ES-I3 (cell line): ENCODE results near the gene SLC22A1.

Experiments
- H3K36me3 ChIP-seq: 2 replicates; pipeline ENCODE4 v1.6.1; 2013; ENCODE audit warnings: mild to moderate bottlenecking, low read length, control low read depth, moderate library complexity; ENCODE audit not compliant: insufficient read depth
- H3K4me1 ChIP-seq: 2 replicates; pipeline ENCODE4 v1.6.1; 2013; ENCODE audit warnings: mild to moderate bottlenecking, control low read depth, low read length; ENCODE audit not compliant: insufficient read depth
- H3K9ac ChIP-seq: 2 replicates; pipeline ENCODE4 v1.6.1; 2013; ENCODE audit warnings: low read depth, mild to moderate bottlenecking, low read length, moderate library complexity
- H3K9me3 ChIP-seq: 2 replicates; pipeline ENCODE4 v1.6.1; 2013; ENCODE audit warnings: mild to moderate bottlenecking, low read length, moderate library complexity; ENCODE audit not compliant: control insufficient read depth, insufficient read depth

SLC22A1 gene

DNA sequence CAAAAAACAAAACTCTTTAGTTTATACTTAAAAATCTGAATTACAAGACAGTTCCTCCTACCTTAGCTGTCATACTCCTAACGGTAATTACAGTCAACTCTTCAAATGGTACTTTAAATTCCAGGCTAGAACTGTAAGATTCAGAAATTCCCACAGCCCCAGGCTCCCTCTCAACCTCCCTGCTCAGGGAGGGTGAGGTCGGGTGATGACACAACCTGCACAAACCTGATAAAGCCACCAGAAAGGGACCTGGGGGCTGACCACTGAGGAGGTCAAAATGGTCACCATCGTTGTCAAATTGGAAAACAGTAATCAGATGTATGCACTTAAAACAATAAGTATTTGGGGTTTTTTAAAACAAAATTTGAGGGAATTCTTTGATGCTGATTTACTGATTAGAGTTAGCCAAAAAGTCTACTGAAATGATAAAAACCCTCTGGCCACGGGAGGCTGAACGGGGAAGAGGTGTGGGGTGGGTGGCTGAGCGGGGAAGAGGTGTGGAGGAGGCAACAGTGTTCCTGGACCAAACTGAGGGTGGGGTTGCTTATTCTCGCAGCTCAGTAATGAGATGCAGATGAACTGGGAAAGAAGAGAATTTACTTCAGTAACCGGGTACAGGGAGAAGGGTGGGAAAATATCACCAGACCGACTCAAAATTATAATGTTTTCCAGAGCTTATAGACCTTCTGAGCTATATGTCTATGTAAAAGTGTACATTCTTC is 52.4 kb downstream of the SLC22A1 start:
- Histone ChIP-seq H3K4me1 (peaks cover 6% of the 10 kb centered on the region), H3K36me3 (no peaks in the 10 kb centered on the region), H3K9me3 (no peaks in the 10 kb centered on the region; the same call in 1 of the 2 replicates), H3K9ac (no peak overlapping the region)

DNA sequence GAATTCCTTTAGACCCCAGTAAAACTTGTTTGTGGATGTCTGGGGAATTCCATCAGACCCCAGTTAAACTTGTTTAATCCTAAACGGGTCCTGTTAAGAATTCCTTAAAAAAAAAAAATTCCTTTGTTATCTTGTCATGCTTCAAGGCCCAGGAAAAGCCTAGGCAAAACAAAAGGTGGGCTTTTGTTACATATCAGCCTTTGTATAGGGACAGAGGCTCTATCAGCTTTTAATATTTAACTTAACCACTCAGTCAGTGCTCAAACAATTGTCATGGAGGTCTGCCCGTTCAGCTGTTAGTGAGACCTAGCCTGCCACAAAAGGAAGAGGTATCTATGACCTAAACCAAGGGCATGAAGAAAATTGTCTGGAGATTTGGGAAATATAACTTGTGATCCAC is 53.1 kb downstream of the SLC22A1 start:
- Histone ChIP-seq H3K4me1 (peaks cover 6% of the 10 kb centered on the region), H3K9me3 (no peaks in the 10 kb centered on the region; the same call in 1 of the 2 replicates), H3K9ac (no peak overlapping the region), H3K36me3 (no peaks in the 10 kb centered on the region)

DNA sequence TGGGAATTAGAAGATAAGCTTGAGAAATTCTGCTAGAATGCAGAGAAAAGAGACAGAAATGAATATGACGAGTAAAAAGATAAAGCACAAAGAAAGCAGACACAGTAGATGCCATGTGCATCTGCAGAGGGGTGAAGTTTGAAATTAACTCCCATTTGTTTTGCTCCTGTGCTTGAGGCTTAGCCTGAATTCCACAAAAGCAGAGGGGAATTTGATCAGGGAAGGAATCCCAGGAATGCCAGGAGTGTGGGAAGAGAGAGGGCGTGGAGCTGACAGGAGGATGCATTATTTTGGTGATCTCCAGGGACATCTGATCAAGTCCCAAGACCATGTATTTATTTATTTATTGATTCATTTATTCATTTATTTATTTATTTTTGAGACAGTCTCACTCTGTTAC is 55.6 kb downstream of the SLC22A1 start:
- no peak overlapping the region for H3K9ac ChIP-seq
- H3K9me3 ChIP-seq, result no peaks in the 10 kb centered on the region; the same call in 1 of the 2 replicates
- no peaks in the 10 kb centered on the region for H3K36me3 ChIP-seq
- H3K4me1 ChIP-seq, result peaks cover 6% of the 10 kb centered on the region

DNA sequence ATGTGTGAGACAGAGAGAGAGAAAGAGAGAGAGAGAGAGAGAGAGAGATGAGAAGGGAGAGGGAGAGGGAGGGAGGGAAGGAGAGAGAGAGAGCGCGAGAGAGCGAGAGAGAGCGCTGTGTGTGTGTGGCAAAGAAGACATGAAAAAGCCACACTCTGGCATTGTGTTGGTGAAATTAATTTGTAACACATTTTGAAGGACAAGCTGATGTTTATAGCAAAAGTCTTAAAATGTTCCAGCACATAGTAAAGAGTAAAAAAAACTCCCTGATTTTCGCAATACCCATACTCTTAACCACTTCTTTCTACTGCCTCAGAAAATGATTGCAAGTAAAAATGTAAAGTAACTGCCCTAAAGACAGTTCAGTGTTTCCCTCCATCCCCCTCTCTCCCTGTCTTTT is 56.7 kb downstream of the SLC22A1 start:
- no peaks in the 10 kb centered on the region for H3K36me3 ChIP-seq
- H3K4me1 ChIP-seq, result peaks cover 6% of the 10 kb centered on the region
- no peaks in the 10 kb centered on the region; the same call in 1 of the 2 replicates for H3K9me3 ChIP-seq
- H3K9ac ChIP-seq, result no peak overlapping the region

DNA sequence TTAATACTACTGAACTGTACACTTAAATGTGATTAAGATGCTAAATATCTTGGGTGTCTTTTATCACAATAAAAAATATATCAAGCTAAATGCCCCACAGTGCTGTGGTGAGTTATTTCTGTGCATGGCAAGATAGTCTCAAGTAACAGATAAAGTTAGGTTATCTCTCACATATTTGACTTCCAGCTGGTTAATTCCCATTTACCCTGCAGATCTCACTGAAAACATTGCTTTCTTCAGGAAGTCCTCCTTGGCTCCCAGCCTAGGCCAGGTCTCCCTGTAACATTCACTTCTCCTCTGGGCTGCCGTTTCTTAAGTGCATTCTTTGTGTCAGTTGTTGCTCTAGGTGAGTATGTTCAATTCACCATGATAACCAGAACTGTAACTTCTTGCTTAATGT is 59.1 kb downstream of the SLC22A1 start:
- H3K9me3 ChIP-seq, result no peaks in the 10 kb centered on the region
- H3K9ac ChIP-seq, result no peak overlapping the region
- H3K36me3 ChIP-seq, result no peaks in the 10 kb centered on the region
- no peaks in the 10 kb centered on the region for H3K4me1 ChIP-seq

DNA sequence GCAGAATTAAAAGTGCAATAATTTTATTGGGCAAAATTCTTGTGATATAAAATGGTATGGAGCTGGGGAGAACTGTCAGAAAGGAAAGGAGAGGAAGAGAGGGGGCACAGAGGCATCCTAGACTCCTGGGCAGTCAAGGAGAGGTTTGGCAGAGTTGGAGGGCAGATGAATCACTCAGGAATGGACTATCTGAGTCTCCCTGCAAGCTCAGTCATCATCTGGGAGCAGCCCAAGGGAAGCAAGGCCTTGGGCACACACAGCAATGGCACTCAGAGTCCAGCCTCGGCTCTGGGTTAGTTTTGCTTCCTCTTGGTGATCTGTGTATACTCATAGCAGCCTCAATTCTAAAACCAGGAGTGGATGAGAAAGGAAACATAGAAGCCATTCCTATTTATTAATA is 67.2 kb downstream of the SLC22A1 start:
- Histone ChIP-seq H3K36me3 (no peaks in the 10 kb centered on the region), H3K4me1 (no peaks in the 10 kb centered on the region), H3K9me3 (no peaks in the 10 kb centered on the region), H3K9ac (no peak overlapping the region)

DNA sequence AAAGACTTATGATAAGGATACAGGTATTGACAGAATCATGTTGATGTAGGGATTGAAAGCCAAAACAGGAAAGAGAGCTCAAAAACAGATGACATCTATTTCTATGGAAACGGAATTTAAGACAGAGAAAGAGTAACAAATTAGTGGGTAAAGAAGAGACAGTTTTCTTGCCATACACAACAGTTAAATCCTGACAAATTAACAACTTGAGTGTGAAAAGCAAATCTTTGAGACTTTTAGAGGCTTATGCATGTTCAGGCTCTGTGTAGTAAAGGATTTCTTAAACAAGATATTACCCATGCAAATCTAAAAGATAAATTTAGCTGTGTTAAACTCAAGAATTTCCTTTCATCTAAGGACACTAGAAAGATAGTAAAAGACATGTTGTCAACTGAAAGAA is 68.5 kb downstream of the SLC22A1 start:
- H3K4me1 ChIP-seq, result no peaks in the 10 kb centered on the region

DNA sequence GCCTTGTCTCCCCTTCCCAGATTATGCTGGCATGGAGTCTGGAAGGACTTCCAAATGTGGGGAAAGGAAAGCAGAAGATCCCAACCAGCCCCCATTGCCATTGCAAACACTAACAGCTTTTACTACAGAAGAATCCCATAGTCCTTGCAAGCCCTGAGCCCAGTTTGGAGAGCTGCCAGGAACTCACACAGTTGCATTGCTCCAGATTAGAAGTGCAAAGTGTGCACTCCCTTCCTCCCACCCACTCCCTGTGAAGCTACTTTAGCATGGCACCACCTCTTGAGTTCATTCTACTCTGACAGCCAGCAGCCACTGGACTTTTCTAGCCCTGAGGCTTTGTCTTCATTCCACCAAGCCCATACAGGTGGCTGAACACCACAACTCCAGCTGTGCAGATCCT is 69.4 kb downstream of the SLC22A1 start:
- Histone ChIP-seq H3K9ac (no peak overlapping the region), H3K36me3 (no peaks in the 10 kb centered on the region), H3K4me1 (no peaks in the 10 kb centered on the region), H3K9me3 (no peaks in the 10 kb centered on the region)

More for the DNA sequence above, 68.5 kb downstream of the SLC22A1 start:
- no peaks in the 10 kb centered on the region for H3K36me3 ChIP-seq
- H3K9ac ChIP-seq, result no peak overlapping the region
- no peaks in the 10 kb centered on the region for H3K9me3 ChIP-seq

DNA sequence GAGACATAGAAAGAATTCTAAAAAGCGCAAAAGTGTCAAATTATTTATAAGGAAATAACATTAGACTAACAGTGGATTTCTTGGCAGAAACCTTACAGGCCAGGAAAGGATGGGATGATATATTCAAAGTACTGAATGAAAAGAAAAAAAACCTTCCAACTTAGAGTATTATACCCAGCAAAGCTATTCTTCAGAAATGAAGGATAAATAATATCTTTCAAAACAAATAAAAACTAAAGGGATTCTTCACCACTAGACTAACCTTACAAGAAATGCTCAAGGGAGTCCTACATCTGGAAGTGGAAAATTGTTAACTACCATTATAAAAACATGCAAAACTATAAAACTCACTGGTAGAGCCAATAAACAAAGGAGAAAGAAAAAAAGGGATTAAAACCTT is 71.2 kb downstream of the SLC22A1 start:
- Histone ChIP-seq H3K4me1 (no peaks in the 10 kb centered on the region), H3K36me3 (no peaks in the 10 kb centered on the region), H3K9me3 (no peaks in the 10 kb centered on the region), H3K9ac (no peak overlapping the region)

DNA sequence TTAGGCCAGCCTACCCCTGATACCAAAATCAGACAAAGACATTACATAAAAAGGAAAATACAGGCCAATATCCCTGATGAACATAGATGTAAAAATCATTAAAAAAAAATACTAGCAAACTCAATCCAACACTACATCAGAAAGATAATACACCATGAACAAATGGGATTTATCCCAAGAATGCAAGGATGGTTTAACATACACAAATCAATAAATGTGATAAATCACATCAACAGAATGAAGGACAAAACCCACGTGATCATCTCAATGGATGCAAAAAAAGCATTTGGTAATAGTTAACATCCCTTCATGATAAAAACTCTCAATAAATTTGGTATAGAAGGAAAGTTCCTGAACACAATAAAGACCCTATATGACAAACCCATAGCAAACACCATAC is 73.2 kb downstream of the SLC22A1 start:
- H3K36me3 ChIP-seq, result no peaks in the 10 kb centered on the region
- H3K9me3 ChIP-seq, result no peaks in the 10 kb centered on the region
- H3K4me1 ChIP-seq, result no peaks in the 10 kb centered on the region
- no peak overlapping the region for H3K9ac ChIP-seq

DNA sequence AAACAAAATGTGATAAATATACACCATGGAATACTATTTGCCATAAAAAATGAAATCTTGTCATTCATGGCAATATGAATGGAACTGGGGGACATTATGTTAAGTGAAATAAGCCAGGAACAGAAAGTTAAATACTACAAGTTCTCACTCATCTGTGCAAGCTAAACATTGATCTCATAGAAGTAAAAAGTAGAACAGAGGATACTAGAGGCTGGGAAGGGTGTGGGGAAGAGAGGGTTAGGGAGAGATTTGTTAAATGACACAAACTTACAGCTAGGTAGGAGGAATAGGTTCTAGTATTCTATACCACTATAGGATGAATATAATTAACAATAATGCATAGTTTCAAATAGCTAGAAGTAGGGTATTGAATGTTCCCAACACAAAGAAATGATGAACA is 76.0 kb downstream of the SLC22A1 start:
- Histone ChIP-seq H3K4me1 (no peaks in the 10 kb centered on the region), H3K36me3 (no peaks in the 10 kb centered on the region), H3K9me3 (no peaks in the 10 kb centered on the region), H3K9ac (no peak overlapping the region)

DNA sequence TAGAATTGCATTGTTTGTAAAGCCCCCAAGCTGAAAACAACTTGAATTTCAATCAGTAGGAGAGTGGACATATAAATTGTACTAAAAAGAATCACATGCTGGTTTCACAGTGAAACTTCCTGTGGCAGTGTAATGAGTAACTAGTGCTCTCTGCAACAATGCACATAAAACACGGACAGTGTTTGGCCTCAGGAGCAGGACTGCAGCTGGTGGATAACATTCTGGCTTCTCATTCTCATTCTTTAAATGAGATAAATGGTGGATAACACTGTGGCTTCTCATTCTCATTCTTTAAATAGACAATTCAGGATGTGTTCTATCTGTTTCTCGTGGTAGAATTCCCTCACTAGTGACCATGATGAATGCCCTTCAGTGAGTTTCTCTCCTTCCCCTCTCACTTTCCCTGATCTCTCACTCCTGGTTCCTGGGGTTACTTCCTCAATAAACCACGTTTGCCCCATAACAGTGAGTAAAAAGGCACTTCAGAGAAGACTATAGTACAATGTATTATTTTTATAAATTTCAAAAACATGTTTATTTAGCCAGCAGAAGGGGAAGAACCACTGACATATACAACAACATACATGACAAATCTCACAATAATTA is 77.1 kb downstream of the SLC22A1 start:
- Histone ChIP-seq H3K9me3 (no peaks in the 10 kb centered on the region), H3K36me3 (no peaks in the 10 kb centered on the region), H3K4me1 (no peaks in the 10 kb centered on the region), H3K9ac (no peak overlapping the region)

DNA sequence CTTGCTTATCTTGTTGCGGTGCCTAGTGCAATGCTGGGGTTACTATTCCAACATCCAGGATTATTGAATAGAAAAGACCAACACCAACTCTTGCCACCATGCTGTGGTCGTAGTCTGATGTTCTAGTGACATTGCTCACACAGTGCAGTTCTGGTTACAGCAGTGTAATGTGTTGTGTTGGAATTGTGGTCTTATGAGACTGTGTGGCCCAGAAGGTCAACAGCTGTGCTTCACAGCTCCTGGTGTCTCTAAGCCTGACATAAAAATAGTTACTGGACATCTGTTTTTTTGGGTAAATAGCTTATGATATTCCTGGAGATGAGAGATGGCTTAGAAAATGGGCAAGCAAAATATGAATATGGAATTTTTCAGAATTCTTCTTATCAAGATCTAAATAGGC is 79.4 kb downstream of the SLC22A1 start:
- no peaks in the 10 kb centered on the region for H3K36me3 ChIP-seq
- no peaks in the 10 kb centered on the region for H3K9me3 ChIP-seq
- no peaks in the 10 kb centered on the region for H3K4me1 ChIP-seq
- no peak overlapping the region for H3K9ac ChIP-seq

DNA sequence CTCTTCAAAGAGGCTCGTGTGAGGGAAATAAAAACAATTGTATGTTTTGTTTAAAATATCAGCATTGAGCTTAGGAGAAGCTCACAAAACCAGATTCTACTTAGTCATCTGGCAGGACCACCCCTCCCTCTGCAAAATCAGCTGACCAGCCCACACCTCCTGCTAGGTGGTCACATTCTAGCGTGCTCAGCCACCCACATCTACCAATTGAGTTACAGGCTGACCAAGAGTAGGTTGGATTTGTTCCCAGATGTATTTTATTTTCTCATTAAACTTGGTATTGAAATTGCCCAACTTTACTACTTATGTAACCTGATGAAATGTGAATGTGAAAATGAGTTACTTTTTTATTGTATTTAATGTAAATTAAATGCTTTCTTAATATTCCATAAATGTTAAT is 80.8 kb downstream of the SLC22A1 start:
- Histone ChIP-seq H3K36me3 (no peaks in the 10 kb centered on the region), H3K4me1 (no peaks in the 10 kb centered on the region), H3K9ac (no peak overlapping the region), H3K9me3 (no peaks in the 10 kb centered on the region)

DNA sequence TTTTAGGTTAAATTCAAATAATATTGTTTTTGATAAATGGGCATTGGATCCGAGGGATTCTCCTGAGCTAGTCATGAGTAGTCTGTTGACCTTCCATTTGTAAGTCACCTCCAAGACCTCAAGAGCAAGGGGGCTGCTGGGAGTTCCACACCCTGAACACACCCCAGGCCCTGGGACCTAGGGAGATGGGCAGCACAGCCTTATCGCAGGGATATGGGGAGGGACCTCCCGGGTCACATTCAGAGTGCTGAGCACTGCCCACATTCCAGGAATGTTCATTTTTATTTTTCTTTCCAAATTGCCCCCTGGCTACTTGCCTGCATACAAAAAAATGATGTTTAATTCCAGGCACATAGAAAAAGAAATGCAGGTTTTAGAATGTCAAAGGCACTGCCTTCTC is 81.5 kb downstream of the SLC22A1 start:
- Histone ChIP-seq H3K9me3 (no peaks in the 10 kb centered on the region), H3K4me1 (no peaks in the 10 kb centered on the region), H3K36me3 (no peaks in the 10 kb centered on the region), H3K9ac (no peak overlapping the region)
